Endothelial cell of umbilical vein (primary cell): ENCODE measurements around the gene CTTNBP2NL. TPM values are rescaled to one million over a fixed set of nuclear protein-coding genes. Genes with fewer than 3 reads are reported as not detected.

Experiments
- BruUV-seq: library from RNA; stranded (reverse); fragments of 400-500 nt; replicated peaks from 2 replicates; lab custom pipeline; 2021; lab: Mats Ljungman, UMichigan
- CTCF ChIA-PET: fragments of 300-600, 350-600 bp; sonication (Branson Sonifier 250); formaldehyde crosslinking; loops from one replicate; lab custom pipeline; 2021; ENCODE audit warnings: antibody characterized with exemption, inconsistent platforms; lab: Charles Lee
- POLR2A ChIA-PET: fragments of 300-600, 350-600 bp; sonication (Branson Sonifier 250); formaldehyde crosslinking; loops from one replicate; lab custom pipeline; 2021; ENCODE audit warnings: antibody characterized with exemption, inconsistent platforms; lab: Charles Lee
- DNase-seq: peaks from one replicate; pipeline ENCODE4 v3.0.0-alpha.2; 2011; ENCODE audit warnings: low read depth, low spot score
- FAIRE-seq: peaks from 2 replicates; lab custom pipeline; 2011; peaks lifted over from hg19 to GRCh38; lab: Jason Lieb, UNC
- H2AFZ ChIP-seq: 2 replicates; pipeline ENCODE4 v1.6.0; 2012; ENCODE audit warnings: low read depth, low read length, control low read depth, inconsistent platforms
- H3K27ac ChIP-seq: 2 replicates; pipeline ENCODE4 v1.5.1; 2011; ENCODE audit warnings: low read depth, mild to moderate bottlenecking, control low read depth, low read length, moderate library complexity; ENCODE audit not compliant: insufficient read depth
- H3K27me3 ChIP-seq, 2 experiments: 2 replicates each; pipeline versions ENCODE4 v1.6.0 to v1.6.1; 2011; ENCODE audit warnings: low read length in 2 of 2, mixed read lengths in 1 of 2; ENCODE audit not compliant: control insufficient read depth in 2 of 2, insufficient read depth in 2 of 2
- H3K36me3 ChIP-seq, 2 experiments: 2 replicates in 1 of 2; 3 replicates in 1 of 2; pipeline ENCODE4 v1.5.1; 2011; ENCODE audit warnings: low read length in 2 of 2, mild to moderate bottlenecking in 1 of 2, moderate library complexity in 1 of 2; ENCODE audit not compliant: control insufficient read depth in 2 of 2, insufficient read depth in 2 of 2; ENCODE audit errors: extremely low read depth in 1 of 2
- H3K4me1 ChIP-seq: 3 replicates; pipeline ENCODE4 v1.5.1; 2011; ENCODE audit warnings: mild to moderate bottlenecking, low read length; ENCODE audit not compliant: control insufficient read depth, insufficient read depth; ENCODE audit errors: extremely low read depth
- H3K4me2 ChIP-seq: 2 replicates; pipeline ENCODE4 v1.6.1; 2011; ENCODE audit warnings: low read length, control low read depth, mixed read lengths; ENCODE audit not compliant: insufficient read depth
- H3K4me3 ChIP-seq, 3 experiments: fragments of 200-600 bp in 1 of 3; sonication (generic), shearing (Covaris generic) in 1 of 3; replicated peaks in 1 of 3; 2 replicates each; pipeline ENCODE4 v1.5.1; 2011 to 2016; ENCODE audit warnings: control low read depth in 3 of 3, low read length in 3 of 3, mild to moderate bottlenecking in 2 of 3, inconsistent platforms in 1 of 3, low read depth in 1 of 3, moderate library complexity in 1 of 3; ENCODE audit not compliant: insufficient read depth in 1 of 3
- H3K79me2 ChIP-seq: 2 replicates; pipeline ENCODE4 v1.6.0; 2012; ENCODE audit warnings: low read length, inconsistent platforms; ENCODE audit not compliant: control insufficient read depth, insufficient read depth
- H3K9ac ChIP-seq: replicated peaks from 2 replicates; pipeline ENCODE3; 2011; ENCODE audit warnings: low read length, control low read depth; ENCODE audit not compliant: insufficient read depth; ENCODE audit errors: extremely low read depth
- H3K9me1 ChIP-seq: replicated peaks from 3 replicates; pipeline ENCODE4 v1.6.0; 2011; ENCODE audit warnings: mild to moderate bottlenecking, low read length; ENCODE audit not compliant: control insufficient read depth, insufficient read depth; ENCODE audit errors: extremely low read depth
- H3K9me3 ChIP-seq: replicated peaks from 2 replicates; pipeline ENCODE4 v1.5.1; 2012; ENCODE audit warnings: low read length, inconsistent platforms; ENCODE audit not compliant: control insufficient read depth, insufficient read depth
- H4K20me1 ChIP-seq: replicated peaks from 2 replicates; pipeline ENCODE3; 2011; ENCODE audit warnings: mild to moderate bottlenecking, low read length; ENCODE audit not compliant: control insufficient read depth, insufficient read depth; ENCODE audit errors: extremely low read depth
- CTCF ChIP-seq, 2 donors: IDR thresholded peaks; 1 replicate in 1 of 2; 2 replicates in 1 of 2; pipeline ENCODE4 v1.5.1; 2011; ENCODE audit warnings: low read length in 2 of 2, mild to moderate bottlenecking in 2 of 2, moderate library complexity in 2 of 2, control low read depth in 1 of 2, inconsistent platforms in 1 of 2, low read depth in 1 of 2; ENCODE audit not compliant: insufficient read depth in 1 of 2; ENCODE audit errors: extremely low read depth in 1 of 2
- EZH2 ChIP-seq: IDR thresholded peaks from 2 replicates; pipeline ENCODE4 v1.6.1; 2012; ENCODE audit warnings: borderline replicate concordance, low read depth, mild to moderate bottlenecking, moderate library complexity, low read length, inconsistent platforms; ENCODE audit not compliant: severe bottlenecking
- FOS ChIP-seq: IDR thresholded peaks from 2 replicates; pipeline ENCODE4 v1.6.1; 2011; ENCODE audit warnings: mild to moderate bottlenecking, low read length, moderate library complexity, borderline replicate concordance; ENCODE audit not compliant: insufficient read depth
- GATA2 ChIP-seq: IDR thresholded peaks from 2 replicates; pipeline ENCODE4 v1.7.0; 2011; ENCODE audit warnings: low read depth, mild to moderate bottlenecking, moderate library complexity, mixed read lengths, low read length; ENCODE audit not compliant: insufficient read length, insufficient read depth
- JUN ChIP-seq: IDR thresholded peaks from 2 replicates; pipeline ENCODE4 v1.6.1; 2011; ENCODE audit warnings: borderline replicate concordance, low read depth; ENCODE audit not compliant: insufficient read length, insufficient read depth
- MYC ChIP-seq: IDR thresholded peaks from one replicate; pipeline ENCODE4 v1.6.1; 2011; ENCODE audit warnings: mild to moderate bottlenecking, low read depth, low read length
- POLR2A ChIP-seq: IDR thresholded peaks from 2 replicates; pipeline ENCODE4 v1.6.1; 2012; ENCODE audit warnings: low read depth, mild to moderate bottlenecking, control low read depth, low read length
- POLR2AphosphoS5 ChIP-seq: IDR thresholded peaks from 2 replicates; pipeline ENCODE4 v1.6.1; 2012; ENCODE audit warnings: low read depth, mild to moderate bottlenecking, control low read depth, low read length, moderate library complexity; ENCODE audit not compliant: insufficient read depth
- dilution Hi-C: fragments of 300-500 bp; cut with MboI; formaldehyde crosslinking; loops from one replicate; pipeline ENCODE4 v1.15.0; 2019; ENCODE audit warnings: low sequenced_read_pairs; ENCODE audit not compliant: extremely low pct_ligation_motif_present
- intact Hi-C: fragments of 100-400 bp; cut with micrococcal nuclease; formaldehyde crosslinking; loops from one replicate; pipeline ENCODE4 v1.10.0; 2022
- polyA plus RNA-seq, 4 experiments: library from polyadenylated mRNA; depleted of rRNA in 3 of 4; stranded (reverse) in 3 of 4; unstranded in 1 of 4; fragments of >200 nt; gene quantifications; 2 replicates each; pipeline versions ENCODE4 v1.2.1 to v1.2.3, GENCODE V29; 2011 to 2012; ENCODE audit warnings: missing spikeins in 1 of 4
- total RNA-seq: library from RNA; stranded (reverse); gene quantifications from 2 replicates; pipeline ENCODE4 v1.2.3, GENCODE V29; 2021
- TF ChIP-seq, protein P1 (sequence below): IDR thresholded peaks from 2 replicates; pipeline ENCODE4 v1.6.1; 2011; ENCODE audit not compliant: insufficient read depth, insufficient read length

The CTTNBP2NL gene
- total and polyA plus RNA-seq, 2 donors (not counting 3 experiments of a cell fraction or from before 2014, with no cell fraction given): 21.5 to 94.4 TPM

DNA sequence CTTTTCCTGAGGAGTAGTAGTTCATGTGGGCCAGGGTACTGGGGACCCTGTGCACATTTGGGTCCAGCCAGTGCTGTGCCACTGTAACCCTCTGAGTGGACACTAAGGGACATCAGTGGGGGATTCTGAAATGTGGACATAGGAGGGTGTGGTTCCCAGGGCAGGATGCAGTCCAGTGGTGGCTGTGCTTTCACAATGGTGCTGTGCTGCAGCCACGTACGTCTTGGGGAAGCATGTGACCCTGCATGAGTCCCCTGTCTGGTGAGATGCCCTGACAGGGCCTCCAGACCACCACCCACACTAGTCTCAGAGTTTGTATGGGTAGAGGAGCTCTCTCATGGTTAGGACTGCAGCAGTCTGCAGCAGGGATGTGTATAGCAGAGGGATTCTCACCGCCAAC is 75.0 kb downstream of the CTTNBP2NL start:
- dilution Hi-C loops: no loop called here
- H2AFZ ChIP-seq: no peak overlapping the region
- H3K9me3 ChIP-seq: no peaks in the 10 kb centered on the region
- TF ChIP-seq GATA2: no peak
- no peak for TF ChIP-seq MYC
- no peak for TF ChIP-seq POLR2A
- TF ChIP-seq CTCF (IDR thresholded peaks at IDR 0.05; ENCODE audit: extremely low read depth in 1 of 2, insufficient read depth in 1 of 2, low read depth in 1 of 2, low read length in 2 of 2): no peak
- TF ChIP-seq EZH2: no peak
- no peak for TF ChIP-seq FOS
- TF ChIP-seq, protein P1, sequence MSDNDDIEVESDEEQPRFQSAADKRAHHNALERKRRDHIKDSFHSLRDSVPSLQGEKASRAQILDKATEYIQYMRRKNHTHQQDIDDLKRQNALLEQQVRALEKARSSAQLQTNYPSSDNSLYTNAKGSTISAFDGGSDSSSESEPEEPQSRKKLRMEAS: no peak
- TF ChIP-seq JUN: no peak
- no peak for TF ChIP-seq POLR2AphosphoS5
- peaks cover 13% of the 10 kb centered on the region for H3K4me1 ChIP-seq
- FAIRE-seq: no peak
- H3K27ac ChIP-seq: no peak overlapping the region
- H3K79me2 ChIP-seq: no peaks in the 10 kb centered on the region
- intact Hi-C loops: no loop called here
- H4K20me1 ChIP-seq: no peaks in the 10 kb centered on the region
- H3K9ac ChIP-seq: no peak overlapping the region
- no peak overlapping the region for H3K4me3 ChIP-seq
- BruUV-seq: no TSS peak
- DNase-seq: no peak
- ChIA-PET POLR2A (no interaction called here), CTCF (no interaction called here)
- H3K9me1 ChIP-seq: no peaks in the 10 kb centered on the region
- H3K27me3 ChIP-seq: no peaks in the 10 kb centered on the region
- H3K4me2 ChIP-seq: no peak overlapping the region
- no peaks in the 10 kb centered on the region for H3K36me3 ChIP-seq
